Measurements from ENCODE around the gene SUMO4.

SUMO4 gene

DNA sequence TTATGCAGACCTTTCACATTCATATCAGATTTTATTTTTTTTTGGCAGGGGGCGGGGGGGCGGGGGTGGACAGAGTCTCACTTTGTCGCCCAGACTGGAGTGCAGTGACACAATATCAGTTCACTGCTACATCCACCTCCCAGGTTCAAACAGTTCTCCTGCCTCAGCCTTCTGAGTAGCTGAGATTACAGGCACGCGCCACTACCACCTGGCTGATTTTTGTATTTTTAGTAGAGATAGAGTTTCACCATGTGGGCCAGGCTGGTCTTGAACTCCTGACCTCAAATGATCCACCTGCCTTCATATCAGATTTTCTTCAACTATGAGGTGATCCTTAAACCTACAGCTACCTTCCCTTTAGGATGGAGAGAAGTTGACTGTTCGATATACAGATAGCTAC, 8.0 kb upstream of the SUMO4 start:
- DNase-seq = no peak

DNA sequence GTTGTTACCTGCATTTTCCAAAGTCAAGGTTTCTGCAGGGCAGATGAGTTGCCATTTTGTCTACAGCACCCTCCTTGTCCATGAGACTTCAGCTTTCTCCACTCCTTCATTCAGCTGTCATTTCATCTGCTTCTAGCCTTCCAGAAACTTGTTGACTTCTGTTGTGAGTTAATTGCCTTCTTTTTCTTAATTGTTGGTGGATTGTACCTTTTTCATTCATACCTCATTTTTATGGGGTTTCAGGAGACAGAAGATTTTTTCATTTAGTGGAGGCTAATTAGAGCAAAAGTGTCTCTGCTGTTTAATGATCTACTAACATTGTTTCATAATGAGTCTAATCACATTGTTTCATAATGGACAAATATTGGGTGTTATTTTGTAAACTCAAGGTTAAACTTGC, 7.5 kb upstream of the SUMO4 start:
- DNase-seq = no peak

DNA sequence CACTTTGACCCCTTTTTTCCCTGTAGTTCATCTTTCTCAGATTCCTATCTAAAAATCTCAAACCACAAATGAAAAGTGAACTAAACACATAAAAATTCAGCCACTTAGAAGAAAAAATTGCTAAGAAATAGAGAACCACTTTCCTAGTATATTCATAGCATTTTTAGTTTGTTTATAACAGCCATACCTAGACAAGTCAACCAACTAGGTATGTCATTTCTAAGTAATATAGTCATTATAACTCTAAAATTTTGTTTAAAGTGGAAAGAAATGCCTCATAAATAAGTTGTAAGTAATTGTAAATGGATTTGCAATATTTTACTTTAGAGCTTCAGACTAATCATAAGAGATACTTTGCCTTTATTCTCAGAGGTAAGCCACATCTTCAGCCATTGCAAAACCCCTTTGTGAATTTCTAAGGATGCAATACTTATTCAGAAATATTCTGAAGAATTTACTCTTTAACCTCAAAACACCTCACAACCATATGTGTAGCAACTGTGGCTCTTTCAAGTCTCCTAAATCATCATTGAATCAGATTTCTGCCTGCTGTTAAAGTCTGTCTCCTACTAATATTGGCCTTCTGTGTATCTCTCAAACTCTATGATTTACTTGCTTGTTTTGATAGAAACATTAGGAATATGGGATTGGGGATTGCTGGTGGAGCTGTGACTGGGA, 6.9 kb upstream of the SUMO4 start:
- DNase-seq = no peak

DNA sequence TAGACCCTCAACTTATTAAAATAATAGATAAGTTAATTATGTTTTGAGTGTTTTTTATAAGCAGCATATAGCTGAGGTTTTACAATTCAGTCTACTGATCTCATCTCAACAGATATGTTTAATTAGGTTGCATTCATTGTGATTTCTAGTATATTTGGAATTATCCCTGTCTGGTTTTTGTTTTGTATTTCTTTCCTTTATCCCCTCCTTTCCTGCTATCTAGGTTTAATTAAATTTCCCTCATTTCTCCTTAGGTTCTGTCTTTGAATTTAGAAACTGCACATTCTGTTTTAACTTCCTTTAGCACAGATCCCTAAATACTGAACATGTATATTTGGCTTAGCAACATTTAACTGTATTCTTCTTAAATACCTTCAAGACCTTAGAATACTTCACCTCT, 4.9 kb upstream of the SUMO4 start:
- no peak for DNase-seq

DNA sequence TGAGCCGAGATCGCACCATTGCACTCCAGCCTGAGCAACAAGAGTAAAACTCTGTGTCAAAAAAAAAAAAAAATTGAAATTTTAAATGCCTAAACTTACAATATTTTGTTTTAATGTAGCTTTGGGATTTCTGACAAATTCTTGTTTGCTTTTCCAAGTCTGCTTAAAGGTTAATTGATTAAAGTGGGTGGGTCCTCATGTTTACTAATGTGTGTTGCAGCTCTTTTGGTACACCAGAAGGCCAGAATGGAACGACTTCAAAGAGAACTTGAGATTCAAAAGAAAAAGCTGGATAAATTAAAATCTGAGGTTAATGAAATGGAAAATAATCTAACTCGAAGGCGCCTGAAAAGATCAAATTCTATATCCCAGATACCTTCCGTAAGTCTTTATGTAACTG, 2.7 kb upstream of the SUMO4 start:
- DNase-seq = no peak

DNA sequence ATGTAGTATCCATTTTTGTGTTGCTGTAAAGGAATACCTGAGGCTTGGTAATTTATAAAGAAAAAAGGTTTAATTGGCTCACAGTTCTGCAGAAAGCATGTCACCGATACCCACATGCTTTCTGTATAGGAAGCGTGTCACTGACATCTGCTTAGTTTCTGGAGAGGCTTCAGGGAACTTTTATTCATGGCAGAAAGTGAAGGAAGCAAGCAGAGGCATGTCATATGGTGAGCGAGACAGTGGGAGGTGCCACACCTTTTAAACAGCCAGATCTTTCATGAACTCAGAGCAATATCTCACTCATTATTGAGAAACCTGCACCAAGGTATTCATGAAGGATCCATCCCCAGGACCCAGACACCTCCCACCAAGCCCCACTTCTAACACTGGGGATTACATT, 3.5 kb downstream of the SUMO4 start:
- no peak for DNase-seq

DNA sequence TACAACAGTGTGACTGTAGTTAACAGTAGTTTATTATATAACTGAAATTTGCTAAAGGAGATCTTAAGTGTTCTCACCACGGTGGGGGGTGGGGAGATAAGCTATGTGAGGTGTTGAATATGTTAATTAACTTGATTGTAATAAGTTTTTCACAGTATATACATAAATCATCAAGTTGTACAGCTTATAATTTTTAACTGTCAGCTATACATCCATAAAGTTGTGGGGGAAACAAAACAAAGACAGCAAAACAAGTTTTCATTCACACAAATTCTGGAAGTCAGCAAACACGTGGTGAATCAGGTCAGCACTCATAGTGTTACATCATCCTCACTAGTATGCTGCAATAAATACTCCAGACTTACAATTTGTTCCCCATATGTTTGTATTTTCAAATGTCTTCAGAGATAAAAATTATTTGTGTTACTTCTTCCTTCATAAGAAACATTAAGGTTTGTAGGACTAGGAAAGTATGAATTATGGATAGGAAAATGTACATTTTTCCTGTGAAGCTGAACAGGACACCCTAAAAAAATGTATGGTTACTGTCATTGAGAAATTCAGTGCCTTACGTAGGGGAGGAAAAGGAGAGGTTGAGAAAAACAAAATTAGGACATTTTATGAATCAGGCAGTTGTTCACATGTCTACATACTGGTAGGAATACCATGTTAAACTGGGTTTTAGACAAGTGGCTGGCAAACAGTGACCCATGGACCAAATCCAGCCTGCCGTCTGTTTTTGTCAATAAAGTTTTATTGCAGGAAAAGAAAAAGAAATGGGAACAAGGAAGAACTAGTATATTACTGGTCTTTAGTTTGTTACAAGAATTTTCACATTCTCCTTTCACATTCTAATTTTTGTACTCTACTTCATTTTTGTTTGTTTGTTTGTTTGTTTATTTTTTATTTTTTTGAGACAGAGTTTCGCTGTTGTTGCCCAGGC, 6.0 kb downstream of the SUMO4 start:
- no peak for DNase-seq

DNA sequence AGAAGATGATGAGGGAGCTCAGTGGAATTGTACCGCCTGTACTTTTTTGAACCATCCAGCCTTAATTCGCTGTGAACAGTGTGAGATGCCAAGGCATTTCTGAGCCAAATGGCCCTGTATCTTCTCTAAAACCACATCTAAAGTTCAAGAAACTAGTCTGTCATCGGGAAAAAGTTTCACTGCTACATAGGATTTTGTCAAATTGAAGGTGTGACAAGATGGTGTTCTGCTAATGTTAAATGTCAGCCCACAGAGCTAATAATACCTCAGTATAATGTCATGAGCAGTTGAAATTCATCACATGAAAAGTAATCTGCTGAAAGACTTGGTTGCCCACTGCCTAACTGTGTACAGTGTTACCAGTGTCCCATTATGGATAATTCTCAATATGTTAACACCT, 9.6 kb downstream of the SUMO4 start:
- no peak for DNase-seq

DNA sequence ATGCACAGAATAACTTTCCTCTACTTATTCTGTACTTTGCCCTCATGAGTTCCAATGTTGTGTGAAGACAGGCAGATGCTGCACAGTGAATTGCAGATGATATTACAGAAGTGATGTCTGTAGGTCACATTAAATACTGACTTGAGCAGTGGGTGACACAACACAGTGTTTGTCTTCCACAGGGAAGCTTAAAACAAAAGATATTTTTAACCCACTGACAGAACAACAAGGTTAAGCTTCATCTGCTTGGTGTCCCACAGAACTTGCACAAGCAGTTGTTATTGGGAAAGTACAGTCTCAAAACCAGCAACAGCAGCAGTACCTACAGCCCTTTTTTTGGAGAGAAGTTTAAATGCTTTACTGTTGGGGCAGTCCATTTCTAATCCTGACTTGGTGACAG, 10.5 kb downstream of the SUMO4 start:
- no peak for DNase-seq

DNA sequence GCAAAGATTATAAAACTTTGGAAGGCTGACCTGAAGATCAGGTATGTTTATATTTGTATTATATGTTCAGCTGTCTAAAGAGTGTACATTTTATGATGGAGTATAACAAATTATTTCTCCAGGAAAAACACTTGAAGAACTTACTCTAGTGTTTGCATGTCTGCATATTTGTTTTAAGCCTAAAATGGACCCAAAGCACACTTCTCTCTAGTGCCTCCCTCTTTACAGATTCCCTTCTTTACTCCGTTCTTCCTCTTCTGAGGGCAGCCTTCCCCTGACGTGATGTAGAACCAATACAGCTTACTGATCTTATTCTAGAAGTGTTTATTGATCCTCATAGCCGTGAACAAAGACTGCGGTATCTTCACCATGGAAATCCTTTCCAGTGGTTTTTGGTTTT, 13.9 kb downstream of the SUMO4 start:
- no peak for DNase-seq

DNA sequence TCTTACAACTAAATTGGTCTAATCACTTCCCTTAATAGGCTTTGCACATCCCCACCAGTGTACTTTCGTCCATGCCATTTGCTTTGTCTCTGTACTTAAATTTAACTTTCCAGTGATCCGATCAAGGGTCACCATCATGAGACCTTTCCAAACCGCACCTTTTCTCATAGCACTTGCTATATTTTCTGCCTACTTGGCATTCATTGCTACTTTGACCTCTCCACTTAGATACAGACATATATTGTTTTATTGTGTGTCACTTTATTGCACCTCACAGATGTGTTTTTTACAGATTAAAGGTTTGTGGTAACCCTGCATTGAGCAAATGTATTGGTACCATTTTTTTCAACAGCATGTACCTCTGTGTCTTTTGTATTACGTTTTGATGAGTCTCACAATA, 14.8 kb downstream of the SUMO4 start:
- no peak for DNase-seq

DNA sequence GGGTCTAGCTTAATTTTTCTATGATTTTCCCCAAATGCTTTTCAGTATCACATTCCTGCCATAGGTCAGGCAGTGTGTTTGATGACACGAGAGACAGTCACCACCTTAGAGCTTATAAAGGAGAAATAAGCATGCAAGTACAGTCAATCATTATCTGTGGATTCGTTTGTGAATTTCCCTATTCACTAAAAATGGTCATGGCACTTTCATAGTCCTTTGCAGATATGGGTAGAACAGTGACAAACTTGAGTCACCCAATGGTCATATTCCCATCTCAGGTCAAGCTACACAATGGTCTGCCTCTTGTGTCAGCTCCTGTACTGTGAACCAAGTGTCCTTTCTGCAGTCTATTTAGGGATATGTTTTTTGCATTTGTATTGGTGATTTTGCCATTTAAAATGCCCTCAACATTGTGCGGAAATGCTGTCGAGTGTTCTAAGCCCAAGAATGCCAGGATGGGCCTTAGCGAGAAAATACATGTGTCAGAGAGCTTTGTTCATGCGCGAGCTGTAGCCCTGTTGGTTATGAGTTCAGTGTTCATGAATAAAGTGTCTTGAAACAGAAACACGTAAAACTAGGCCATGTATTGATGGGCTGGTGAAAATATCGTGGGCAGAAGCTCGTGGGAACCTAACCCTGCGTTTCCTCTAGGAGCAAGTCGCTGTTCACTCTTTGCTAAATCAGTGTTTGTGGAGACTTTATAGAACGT, 19.8 kb downstream of the SUMO4 start:
- DNase-seq = no peak

DNA sequence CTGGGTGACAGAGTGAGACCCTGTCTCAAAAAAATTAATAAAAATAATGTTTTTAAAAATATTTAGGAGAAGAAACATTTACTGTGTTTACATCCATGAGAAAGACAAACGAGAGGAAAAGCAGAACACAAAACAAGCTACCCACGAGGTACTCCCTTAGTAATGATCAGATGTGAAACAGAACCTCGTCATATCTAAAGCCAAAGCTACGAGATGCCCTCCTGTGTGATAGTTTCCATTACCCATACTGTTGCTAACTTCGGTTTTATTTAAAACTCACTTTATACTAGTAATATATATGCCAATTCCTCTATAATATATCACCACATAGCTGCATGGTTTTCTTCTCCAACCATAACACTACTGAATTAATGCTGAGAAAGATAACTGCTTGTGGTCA, 21.1 kb downstream of the SUMO4 start:
- DNase-seq = no peak

DNA sequence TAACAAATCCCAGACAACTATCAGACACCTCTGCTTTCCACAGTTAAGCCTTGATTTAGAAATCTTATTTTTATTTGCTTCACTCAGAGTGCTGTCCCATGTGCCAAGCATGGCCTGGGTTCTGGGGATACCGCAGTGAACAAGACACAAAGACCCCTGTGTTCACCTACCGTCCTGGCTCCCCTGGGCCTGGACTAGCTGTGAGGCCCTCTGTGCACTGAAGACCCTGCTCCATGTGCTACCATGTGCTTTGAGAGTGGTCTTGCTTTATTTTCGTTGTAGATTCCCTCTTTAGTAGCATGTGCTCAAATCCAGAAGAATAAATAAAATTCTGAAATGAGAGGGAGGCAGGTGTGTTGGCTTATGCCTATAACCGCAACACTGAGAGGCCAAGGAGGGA, 22.5 kb downstream of the SUMO4 start:
- no peak for DNase-seq

DNA sequence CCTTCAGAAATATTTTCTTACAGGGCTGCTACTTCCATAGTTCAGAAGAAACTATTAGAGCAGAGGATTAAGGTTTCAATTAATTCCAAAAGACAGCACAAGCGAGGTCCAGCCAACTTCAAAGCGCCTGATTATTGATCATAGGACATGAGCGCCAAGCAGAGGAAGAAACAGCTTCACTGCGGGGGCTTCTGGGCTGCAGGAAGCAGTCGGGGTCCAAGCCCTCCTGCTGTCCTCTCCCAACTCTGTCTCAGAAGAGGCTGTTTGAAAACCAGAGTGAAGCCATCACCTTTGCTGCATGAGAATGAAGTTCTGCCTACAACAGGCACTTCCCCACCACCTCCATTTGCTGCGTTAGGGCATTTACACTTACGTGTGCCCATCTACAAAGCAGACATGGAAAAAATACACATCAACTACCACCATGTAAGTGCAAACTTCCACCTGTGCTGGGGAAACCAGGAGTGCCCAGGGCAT, 23.9 kb downstream of the SUMO4 start:
- DNase-seq = no peak

DNA sequence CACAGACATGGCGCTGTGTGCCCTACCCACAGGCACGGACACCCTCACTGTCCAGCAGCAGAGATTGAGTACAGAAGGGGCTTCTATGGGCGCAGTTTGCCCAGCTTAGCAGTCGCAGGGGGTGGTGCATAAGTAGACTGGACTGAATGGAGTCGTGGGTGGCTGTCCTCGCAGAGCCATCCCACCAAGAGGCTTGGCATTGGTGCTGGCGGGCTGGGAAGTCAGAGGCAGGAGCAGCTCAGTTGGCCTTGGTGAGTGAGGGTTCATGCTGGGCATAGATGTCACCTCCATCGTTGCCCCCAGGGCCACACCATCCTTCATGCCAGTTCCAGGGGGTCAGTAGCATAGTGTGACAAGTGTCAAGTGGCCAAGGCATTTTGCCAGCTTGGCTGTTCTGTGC, 25.2 kb downstream of the SUMO4 start:
- DNase-seq = no peak

DNA sequence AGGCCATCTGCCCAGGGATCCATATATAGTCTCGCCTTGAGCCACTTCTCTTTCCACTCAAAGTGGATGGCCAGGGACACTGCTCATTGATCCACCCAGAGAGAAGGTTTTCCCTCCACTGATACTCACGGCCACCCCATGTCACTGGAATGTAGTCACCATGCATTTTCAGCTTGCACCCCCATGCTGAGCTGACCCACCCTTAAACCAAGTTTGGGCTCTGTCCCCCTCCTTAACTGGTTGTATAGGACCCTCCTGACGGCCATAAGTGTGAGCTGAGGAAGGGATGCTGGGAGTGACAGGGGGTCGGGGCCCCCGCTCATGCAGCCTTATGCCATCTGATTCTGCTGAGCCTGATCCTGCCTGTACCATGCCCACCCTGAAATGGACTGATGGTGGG, 25.7 kb downstream of the SUMO4 start:
- no peak for DNase-seq

DNA sequence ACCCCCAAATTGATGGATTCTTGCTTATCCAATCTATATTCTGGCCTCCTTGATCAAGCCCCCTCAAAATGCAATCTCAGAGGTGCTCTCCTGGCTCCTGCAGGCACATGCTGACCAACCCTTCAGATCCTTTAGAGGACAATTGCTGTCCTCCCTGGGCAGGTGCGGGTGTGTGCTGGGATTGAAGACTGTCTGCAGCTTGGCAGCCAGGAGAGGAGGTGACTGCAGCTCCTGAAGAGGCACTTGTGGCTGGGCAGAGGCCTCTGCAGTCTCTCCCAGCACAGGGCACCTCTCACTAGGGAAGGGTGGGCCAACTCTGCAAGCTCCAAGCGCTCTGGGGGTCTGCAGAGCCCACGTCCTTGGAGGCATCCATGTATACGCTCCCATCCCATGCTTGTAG, 28.5 kb downstream of the SUMO4 start:
- no peak for DNase-seq

DNA sequence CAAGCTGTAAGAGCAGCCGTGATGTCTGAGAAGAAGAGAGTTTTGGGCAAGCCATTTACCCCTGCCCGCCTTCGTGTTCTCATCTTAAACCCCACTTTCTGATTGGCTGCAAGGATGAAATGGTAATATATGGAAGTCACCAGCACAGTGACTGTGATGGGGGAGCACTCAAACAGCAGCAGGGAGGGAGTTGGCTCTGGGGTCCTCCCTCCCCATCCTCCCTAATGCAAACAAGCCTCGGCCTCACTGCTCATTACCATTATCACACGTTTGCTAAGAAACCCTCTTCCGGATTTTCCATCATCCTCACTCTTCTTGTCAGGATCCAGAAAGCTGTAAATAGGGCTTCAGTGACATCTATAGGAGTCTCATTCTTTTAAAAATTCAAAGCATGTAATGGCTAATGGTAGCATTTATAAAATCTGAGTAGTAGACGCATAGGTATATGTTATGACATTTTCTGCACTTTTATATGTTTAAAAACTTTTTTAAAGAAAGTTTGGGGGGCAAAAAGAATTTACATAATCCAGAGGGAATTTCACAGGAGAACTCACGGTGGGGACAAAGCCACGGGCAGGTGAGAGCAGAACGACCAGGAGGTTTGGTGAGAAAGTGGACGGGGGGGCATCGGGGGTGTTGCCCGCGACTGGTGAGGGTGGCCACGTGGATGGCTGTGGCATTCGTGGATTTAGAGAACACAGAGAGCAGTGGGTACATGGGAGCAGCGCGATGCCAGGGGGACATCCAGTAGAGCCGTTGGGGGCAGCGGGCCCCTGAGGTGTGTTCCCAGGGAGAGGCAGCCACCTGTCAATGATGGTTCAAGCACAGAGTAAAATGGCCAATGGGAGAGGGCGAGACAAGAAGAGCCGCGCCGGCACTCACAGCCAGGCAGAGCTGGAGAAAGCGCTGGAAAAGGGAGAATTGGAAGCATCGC, 29.6 kb downstream of the SUMO4 start:
- no peak for DNase-seq

DNA sequence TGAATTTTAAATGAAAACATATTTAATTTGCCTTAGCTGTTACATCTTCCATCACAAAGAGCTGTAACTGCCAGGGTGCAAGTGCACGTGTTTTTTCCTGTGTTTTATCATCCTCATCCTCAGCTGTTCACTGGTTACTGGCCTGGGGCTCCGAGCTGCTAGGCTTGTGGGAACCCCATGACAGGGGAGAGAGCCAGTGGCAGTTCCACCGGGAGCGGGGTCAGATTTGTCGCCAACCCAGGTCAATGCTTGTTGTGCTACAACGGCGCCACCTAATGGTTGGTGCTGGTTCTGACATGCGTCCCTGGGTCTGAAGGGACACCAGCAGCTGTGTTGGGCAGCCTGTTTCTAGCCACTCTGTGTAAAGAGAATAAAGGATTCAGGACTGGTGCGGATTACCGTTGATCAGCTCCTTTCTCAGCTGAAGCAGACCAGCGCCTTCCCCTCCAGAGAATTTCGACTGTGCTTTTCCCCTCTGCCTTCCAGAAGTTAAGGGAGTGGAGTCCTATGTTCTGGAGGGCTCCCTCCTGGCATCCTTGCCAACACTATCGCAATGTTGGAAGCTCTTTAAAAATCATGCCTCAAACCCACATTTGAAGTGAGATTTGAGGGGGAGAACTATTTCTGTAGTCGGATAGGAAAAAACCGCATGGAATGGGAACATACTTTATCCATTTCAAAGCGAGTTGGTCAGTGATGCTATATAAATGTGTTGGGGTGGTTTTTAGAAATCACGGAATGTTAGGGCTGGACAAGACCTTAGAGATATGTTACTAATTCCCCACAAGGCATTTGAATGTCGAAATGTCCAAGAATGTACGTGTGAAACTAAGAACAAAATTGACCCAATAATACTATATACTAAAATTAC, 32.1 kb downstream of the SUMO4 start:
- peak; percentile 98 for DNase-seq

DNA sequence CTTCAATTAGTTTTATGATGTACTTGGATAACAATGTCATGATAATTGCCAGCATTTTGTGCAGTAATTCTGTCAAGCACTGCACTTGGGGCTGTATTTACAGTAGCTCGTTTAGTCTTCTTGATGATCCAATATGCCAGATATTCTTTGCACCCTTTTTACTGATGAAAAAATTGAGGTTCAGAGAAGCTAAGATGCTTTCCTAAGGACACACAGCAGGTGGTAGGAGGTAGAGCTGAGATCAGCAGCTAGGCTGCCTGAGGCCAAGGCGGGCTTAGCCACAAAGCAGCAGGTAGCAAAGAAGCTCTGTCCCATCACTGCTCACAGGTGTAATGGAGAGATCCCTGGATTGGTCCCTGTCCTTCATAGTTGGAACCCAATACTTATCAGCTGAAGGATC, 33.3 kb downstream of the SUMO4 start:
- DNase-seq = no peak

DNA sequence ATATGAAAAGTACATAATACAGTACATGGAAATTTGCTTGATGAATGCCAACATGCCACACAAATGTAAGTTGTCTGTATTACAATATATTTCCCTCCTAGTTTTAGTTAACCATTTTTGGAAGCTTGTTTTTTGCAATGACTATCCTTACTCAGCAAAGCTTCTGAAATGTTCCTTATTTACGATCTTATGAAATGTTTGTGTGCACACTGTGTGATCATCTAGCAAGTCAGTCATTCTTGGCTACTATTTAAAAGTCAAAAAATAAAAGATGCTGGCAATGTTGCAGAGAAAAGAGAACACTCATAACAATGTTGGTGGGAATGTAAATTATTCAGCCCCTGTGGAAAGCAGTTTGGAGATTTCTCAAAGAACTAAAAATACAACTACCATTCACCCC, 33.8 kb downstream of the SUMO4 start:
- no peak for DNase-seq
